Fibroblast of peridontal ligament (primary cell): ENCODE data around the gene TNRC6C.
"Not testable (repeated sequence)": the region's sequence is repeated elsewhere in the genome, so short reads cannot be mapped to it uniquely, and the experiment has no call there.

Experiments used
- DNase-seq: peaks from one replicate; pipeline ENCODE4 v3.0.0-alpha.2; 2010; ENCODE audit errors: extremely low read depth

The TNRC6C gene

DNA sequence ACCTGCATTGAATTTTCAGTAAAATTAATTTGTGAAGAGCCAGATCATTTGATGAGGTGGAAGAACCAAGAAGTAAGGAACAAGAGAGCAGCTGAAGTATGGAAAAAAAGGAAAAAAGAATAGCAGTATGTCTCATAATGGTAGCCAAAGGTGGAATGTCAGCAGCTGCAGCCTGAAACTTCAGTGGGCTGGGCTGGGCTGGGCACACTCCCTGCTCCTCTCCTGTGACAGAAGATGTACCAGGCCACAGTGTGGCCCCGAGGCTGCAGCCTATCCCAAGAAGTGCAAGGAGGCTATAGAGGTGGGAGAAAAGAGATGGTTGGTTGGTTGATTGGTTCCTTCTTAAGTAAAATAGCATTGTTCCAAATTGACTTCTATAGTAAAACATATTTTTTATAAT lies 84.5 kb downstream of the TNRC6C start:
- DNase-seq = no peak

- no peak for DNase-seq
These were observed 85.9 kb downstream of the TNRC6C start for GRCh38 chr17:78044280-78044835.

- no peak for DNase-seq
These were observed 86.8 kb downstream of the TNRC6C start for GRCh38 chr17:78045316-78045715.

- DNase-seq = no peak
These were observed 88.4 kb downstream of the TNRC6C start for GRCh38 chr17:78046923-78047322.

DNA sequence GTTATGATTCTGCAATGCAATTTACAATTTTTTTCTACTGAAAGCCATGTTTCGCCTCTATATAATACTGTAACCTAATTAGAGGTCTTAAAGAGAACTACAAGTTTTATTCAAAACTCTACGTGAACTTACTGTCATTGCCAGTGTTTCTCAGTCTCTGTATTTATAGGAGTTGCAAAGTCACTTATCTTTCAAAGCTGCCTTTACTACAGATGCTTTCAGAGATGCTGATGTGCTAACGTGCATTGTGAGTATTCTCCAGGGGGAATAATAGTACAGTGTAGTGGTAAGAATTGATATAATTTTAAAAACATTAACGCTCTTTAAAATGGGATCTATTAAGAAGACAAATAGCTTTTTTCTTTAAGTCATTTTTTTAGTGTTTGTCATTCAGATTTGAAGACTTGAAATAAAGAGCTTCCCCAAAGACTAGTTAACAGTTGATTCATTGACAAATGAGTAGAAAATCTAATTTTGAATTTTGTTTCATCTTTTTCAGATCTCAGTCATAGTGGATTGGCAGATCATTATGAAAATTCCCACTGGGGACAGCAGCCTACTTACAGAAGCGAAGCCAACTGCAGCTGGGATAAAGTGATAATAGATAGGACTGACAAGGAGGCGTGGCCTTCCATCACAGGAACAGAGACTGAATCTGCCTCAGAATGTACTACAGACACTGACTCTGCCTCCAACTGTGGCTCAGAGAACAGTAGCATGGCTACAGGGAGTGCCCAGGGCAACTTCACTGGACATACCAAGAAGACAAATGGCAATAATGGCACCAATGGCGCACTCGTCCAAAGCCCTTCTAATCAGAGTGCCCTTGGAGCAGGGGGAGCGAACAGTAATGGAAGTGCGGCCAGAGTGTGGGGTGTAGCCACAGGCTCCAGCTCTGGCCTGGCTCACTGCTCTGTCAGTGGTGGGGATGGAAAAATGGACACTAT lies 90.1 kb downstream of the TNRC6C start:
- no peak for DNase-seq

DNA sequence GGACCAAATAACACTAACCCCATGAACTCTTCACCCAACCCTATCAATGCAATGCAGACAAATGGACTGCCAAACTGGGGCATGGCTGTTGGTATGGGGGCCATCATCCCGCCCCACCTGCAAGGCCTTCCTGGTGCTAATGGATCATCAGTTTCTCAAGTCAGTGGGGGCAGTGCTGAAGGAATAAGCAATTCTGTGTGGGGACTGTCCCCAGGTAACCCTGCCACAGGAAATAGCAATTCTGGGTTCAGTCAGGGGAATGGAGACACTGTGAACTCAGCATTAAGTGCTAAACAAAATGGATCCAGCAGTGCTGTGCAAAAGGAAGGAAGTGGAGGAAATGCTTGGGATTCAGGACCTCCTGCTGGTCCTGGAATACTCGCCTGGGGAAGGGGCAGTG lies 91.1 kb downstream of the TNRC6C start:
- DNase-seq = no peak

- DNase-seq = no peak
These were observed 92.9 kb downstream of the TNRC6C start for GRCh38 chr17:78051186-78051972.

DNA sequence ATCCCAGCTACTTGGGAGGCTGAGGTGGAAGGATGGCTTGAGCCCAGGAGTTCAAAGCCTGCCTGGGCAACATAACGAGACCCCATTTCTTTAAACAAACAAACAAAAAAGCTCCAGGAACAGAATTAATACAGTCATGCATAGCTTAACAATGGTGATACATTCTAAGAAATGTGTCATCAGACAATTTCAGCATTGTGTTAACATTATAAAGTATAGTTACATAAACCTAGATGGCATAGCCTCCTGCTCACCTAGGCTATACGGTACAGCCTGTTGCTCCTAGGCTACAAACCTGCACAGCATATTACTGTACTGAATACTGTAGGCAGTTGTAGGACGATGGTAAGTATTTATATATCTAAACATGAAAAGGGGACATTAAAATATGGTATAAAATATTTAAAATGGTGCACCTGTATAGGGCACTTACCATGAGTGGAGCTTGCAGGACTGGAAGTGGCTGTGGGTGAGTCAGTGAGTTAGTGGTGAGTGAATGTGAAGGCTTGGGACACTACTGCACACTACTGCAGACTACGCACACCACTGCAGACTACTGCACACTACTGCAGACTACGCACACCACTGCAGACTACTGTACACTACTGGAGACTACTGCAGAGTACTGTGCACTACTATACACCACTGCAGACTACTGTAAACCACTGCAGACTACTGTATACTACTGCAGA lies 95.4 kb downstream of the TNRC6C start:
- DNase-seq = no peak

GRCh38 chr17:78057113-78057740 lies 98.7 kb downstream of the TNRC6C start:
- DNase-seq = no peak

DNA sequence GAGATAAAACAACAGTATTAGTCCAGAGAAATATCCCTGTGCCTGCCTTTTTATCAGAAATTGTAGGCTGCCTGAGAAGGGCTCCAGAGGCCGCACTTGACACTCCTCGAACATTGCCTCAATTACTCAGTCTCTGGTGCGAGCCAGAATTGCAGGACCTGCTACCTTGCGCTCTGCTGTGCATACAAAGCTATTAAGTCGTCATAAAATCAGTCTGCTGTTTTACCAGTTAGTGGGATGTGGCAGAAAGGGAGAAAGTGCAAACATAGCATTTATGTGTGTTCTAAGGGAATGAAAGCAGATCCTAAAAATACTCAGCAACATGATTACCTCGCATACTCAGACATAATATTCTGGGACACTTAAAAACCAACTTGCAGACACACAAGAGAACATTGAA lies 99.5 kb downstream of the TNRC6C start:
- DNase-seq = no peak

DNA sequence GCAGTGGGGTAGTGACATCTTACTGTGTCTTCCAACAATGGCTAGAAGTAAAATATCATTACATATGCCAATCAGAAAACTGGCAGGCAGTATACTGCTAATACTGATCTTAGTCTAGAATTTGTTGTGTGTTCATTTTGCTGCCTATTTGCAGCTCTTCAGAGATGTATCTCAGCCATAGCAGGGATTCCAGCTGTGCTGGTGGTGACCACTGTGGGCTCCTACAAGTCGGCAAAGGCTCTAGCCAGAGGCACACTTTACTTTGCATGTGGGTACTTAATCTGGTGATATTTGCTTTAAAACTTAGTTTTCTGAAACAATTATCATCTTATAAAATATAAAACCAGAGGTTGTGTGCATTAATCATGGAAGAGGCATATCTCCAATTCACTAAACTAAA lies 100.1 kb downstream of the TNRC6C start:
- DNase-seq = no peak

GRCh38 chr17:78062596-78062995 lies 104.1 kb downstream of the TNRC6C start:
- no peak for DNase-seq

DNA sequence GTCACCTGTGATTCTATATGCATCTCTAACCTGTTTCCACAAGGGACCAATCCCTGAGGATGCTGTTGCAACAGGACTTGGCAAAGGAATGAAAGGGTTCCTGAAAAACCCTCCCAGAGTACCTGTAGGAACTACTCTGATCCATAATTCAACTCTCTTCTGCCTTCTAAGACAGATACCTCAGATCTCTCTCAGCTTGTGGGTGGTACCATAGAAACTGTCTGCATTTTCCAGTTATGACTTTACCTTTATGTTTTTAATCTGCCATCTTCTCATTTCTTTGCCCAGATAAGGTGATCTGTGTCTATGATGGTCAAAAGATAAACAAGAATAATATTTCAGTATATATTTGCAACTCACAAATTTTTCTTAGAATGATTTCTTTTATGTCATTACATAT lies 105.0 kb downstream of the TNRC6C start:
- no peak for DNase-seq

DNA sequence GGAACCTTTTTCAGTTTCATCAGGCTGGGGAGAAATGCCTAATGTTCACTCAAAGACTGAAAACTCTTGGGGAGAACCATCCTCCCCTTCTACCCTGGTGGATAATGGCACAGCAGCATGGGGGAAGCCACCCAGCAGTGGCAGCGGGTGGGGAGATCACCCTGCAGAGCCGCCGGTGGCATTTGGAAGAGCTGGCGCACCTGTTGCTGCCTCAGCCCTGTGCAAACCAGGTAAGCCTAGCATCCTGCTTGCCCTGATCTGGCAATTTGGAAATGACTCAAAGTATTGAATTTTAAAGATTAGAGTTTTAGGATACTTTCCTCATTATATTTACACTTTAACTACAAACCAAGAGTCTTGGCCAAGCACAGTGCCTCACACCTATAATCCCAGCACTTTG lies 106.2 kb downstream of the TNRC6C start:
- no peak for DNase-seq

- DNase-seq = not testable (repeated sequence)
These were observed 108.5 kb downstream of the TNRC6C start for GRCh38 chr17:78066976-78067375.

DNA sequence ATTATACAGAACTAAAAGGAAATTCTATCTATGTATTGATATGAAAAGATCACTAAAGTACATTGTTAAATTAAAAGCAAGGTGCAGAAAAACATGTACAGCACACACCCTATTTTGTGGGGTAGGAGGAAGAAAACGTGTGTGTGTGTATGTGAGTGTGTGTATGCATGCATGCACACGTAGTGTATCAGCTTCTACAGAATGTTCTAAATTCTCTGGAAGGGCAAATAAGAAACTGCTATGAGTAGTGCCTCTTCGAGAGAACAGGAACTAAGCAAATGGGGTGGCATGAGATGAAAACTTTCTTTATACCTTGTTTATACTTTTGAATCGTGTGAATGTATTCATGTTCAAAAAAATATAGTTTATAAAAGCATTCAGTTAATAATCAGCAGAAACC lies 111.2 kb downstream of the TNRC6C start:
- DNase-seq = no peak

GRCh38 chr17:78072961-78073360 lies 114.5 kb downstream of the TNRC6C start:
- DNase-seq = no peak

DNA sequence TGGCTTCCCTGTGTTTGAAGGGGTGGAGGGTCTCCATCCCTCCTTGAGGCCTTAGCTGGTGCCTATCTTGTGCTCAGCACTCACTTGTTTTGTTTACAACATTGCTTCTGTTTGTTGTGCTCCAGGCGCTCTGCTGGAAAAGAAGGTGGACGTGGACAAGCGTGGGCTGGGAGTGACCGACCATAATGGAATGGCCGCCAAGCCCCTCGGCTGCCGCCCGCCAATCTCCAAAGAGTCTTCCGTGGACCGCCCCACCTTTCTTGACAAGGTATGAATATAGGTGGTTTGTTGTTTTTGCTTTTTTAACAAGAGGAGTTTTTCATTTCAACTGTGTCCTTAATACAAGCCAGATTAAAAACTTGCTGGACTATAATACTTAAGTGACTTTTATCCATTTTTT lies 116.5 kb downstream of the TNRC6C start:
- no peak for DNase-seq

DNA sequence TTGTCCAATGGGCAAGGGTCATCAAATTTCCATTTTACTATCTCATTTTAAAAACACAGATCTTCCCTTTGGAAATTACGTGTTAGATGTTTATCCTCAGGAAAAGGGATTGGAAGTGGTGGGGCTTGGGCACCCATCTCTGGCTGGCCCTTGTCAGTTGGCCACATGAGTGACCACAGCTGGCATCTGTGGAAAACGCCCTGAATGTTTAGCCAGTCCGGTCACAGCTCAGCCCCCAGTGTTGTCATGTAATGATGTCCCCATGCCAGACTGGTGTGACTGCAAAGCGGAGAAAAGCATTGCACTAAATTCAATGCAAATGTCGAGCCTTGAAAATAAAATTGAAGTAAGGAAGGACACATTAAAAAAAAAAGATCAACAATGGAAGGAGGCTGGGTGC lies 117.0 kb downstream of the TNRC6C start:
- DNase-seq = no peak

DNA sequence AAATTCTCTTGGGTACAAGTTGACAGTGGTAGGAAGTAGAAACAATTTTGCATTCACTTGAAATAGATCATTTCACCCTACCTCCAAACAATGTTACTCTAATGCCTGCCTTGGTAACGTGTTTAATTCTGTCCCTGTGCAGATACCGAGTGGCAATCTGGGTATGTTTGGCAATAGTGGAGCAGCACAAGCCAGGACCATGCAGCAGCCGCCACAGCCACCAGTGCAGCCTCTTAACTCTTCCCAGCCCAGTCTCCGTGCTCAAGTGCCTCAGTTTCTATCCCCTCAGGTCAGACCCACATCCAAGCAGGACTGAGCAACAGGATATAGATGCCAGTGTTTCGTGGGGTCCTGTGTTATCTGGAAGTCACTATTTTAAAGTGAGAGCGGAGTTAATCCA lies 120.8 kb downstream of the TNRC6C start:
- DNase-seq = no peak

- no peak for DNase-seq
These were observed 123.0 kb downstream of the TNRC6C start for GRCh38 chr17:78081551-78081950.
